ENCODE results near the gene GEN1.

The GEN1 gene

GRCh38 chr2:17827316-17827715, 73.4 kb downstream of the GEN1 start:
- no peak for DNase-seq

DNA sequence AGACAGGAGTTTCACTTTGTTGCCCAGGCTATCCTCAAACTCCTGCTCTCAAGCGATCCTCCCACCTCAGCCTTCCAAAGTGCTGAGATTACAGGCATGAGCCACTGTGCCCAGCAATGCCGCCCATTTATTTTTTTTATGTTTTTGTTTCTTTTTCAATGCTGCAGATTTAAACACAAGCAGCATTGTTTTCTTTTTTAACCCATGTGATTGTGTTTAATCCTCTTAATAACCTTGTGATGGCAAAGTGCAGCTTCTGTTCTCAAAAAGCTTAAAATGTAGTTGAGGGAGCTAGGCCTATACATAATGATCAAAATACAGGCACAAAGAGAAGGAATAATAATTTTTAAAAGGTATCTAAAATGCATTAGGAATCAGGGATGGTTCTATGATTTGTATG, 73.8 kb downstream of the GEN1 start:
- DNase-seq, result no peak

- peak in 1 of 2 experiments; percentile 33 for DNase-seq
Measured at GRCh38 chr2:17830053-17831034, 76.4 kb downstream of the GEN1 start.

DNA sequence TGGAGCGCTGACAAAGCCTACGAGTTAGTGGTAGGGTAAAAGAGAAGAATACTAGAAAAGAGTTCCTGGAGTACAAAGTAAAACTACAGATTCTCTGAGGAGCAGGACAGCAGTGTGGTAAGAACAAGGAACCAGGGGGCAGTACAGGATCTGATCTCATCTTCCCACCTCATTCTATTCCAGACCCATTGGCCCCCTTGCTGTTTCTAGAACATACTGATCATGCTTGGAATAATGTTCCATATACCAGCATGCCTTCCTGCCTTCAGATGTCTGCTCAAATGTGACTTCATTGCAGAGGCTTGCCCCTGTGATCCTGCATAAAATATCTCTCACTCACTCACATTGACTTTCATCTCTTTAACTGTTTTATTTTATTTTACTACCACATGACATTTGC, 81.6 kb downstream of the GEN1 start:
- no peak for DNase-seq
